Glomerular endothelial cell (primary cell): Measurements from ENCODE around the gene AGTPBP1. TPM values are rescaled to one million over a fixed set of nuclear protein-coding genes. Genes with fewer than 3 reads are reported as not detected.

Source experiments
- DNase-seq: peaks from one replicate; pipeline ENCODE4 v3.0.0-alpha.2; 2011; ENCODE audit warnings: low read depth, low spot score; ENCODE audit errors: extremely low read depth
- total RNA-seq: library from RNA; depleted of rRNA; stranded (reverse); fragments of >200 nt; gene quantifications from 2 replicates; pipeline ENCODE4 v1.2.3, GENCODE V29; 2015

AGTPBP1 gene
- total RNA-seq, 1 donor from 2014 or later = 15.2 TPM

DNA sequence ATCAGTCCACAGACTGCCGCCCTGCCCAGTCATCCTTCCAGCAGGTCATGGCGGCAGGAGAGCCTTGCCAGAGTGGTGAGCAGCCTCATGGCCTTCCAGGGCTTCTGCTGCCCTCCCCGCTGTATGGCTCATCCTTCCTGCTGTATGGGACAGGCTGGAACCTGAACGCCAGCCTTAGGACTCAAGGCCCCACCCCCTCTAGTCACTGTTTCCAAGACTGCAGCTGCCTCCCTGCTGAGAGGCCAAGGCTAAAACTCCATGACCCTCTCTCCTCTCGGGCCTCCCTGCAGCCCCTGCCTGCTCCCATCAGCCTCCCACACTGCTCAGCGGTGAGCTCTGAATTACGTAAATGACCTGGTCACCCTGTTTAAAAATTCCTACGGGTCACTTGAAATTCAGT, 227.5 kb downstream of the AGTPBP1 start:
- no peak for DNase-seq

DNA sequence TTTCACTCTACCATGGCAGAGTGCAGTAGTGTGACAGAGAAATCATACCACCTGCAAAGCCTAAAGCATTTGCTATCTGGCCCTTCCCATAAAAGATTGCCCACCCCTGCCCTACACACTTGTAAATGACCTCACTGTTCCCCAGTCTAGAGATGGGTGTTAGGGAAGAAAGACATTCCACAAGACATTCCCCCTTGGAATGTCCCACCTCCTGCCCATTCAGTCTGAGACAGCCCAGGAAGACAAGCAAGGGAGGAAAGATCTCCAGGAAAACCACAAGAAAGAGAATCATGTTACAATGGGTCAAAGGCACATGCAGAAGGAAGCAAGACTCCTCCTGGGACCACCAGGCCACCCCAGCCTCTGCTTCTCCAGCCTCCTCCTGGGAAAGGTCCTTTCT, 230.0 kb downstream of the AGTPBP1 start:
- DNase-seq = no peak

DNA sequence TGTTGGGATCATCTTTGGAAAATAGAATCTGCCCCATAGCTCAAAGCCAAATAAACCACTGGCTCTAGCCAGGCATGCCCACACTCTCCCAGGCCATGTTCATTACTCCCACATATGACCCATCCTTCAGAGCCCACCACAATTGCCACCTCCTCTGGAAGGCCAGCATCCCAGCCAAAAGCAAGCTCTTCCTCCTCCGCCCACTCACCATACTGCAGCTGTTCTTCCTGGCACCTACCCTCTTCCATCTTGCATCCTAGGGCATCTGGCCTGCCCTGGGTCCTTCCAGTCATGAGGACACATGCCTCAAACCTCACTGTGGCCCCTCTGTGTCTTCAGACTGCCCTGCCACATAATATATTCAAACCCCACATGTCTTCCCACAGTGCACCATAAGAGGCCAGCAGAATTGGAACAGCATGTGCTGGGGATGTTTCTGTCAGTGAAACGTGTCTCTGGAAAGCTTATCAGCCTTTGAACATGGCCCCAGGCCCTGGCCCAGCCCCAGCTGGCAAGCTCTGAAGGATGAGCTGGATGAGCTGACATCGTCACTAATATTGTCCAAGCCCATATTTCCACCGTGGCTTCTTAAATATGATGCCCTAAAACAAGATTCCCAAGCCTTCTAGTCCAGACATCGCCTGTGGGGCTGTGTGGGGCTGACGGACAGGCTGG, 230.8 kb downstream of the AGTPBP1 start:
- DNase-seq = no peak

DNA sequence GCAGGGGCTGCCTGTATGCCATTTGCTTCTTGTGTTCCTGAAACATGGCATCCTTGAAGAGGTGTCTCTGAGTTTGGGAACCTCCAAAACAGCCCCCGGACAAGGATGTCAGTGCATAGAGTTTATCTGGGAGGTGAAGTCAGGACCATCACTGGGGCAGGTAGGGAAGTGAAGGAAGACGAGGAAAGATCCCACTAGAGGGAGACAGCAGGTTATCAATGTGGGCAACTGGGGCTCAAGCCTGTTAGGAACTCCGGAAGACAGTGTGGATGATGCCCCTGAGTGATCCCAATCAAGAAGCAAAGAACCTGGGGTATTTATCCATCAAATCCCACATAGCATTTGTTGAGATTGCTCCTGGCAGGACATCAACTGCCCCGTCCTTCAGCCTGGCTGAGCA, 233.1 kb downstream of the AGTPBP1 start:
- no peak for DNase-seq

DNA sequence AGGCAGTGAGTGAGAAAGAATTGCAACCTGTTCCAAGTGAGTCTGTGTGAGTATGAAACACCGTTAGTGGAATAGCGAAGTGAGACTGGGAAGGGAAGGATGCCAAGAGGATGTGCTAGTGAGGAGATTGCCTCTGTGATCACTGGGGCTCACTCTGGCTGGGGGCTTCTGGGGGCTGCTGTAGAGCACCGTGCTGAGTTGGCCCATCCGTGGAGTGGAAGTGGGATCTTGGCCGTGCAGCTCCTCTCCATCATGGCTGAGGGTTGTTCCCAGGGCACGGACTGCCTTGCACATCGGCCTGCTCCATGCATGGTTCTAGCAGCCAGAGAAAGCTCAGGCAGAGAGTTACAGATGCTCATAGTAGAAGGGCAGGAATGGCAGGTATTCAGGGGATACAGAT, 236.1 kb downstream of the AGTPBP1 start:
- no peak for DNase-seq

DNA sequence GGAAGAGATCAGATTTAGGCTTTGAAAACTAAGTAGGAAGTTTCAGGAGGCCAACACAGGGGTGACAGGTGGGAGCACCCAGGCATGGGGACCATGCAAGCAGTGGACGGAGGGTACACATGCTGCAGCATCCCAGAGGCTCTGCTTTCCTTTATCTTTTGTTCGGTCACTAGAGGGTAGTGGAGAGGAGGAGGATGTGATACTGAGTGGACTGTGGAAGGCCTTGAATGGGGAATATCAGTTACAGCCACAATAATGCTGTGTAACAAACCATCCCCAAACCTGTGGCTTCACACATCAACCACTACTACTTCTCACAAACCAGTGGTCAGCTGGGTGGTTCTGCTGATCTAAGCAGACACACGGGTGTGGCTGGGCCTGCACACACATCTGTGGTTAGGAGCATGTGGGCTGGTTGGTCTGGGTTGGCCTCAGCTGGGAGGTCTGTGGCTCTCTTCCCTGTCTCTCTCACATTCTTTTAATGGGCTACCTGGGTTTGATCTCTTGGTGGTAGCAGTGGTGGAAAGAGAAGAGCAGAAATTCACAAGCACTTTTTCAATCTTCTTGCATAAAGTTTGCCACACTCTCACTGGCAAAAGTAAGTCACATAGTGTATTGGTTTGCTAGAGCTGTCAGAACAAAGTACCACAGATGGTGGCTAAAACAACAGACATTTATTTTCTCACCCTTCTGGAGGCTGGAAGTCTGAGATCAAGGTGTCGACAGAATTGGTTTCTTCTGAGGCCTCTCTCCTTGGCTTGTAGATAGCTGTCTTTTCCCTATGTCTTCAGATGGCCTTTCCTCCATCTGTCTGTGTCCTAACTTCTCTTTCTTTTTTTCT, 238.7 kb downstream of the AGTPBP1 start:
- no peak for DNase-seq

DNA sequence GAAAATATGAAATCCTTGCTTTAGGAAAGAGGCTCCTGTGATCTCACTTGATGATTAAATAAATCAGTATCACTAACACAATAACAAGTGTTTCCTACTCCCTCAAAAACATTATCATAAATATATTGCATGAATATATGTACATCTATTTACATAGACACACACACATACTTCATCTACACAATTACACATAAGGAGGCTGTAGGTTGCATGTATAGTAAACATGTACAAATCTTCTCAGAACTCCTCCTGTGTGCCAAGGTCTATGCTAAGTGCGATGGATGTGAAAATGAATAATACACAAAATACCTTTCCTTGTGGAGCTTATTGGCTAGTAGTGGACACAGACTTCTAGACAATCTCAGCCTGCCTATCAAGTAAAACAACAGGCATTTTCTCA, 239.9 kb downstream of the AGTPBP1 start:
- no peak for DNase-seq

DNA sequence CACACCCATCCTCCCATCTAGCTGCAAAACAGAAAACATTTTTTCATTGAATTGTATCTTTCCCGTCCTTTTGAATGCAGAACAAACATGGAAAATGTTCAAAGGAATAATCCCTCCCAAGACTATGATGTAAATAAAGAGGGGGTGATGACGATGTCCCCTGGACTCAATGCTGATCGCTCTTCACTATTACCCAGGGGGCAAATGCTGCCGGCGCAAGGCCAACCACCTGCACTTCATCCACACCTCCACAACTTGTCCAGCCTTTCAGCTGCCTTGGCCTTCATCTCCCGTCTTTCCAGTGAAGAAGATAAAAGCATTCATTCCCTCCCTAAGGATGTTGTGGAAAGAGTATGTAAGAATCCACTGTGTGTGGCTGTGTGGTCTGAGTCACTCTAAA, 240.3 kb downstream of the AGTPBP1 start:
- DNase-seq = no peak

Other genes with a start within 250 kb of the AGTPBP1 start
- gene NAA35, start 199.2 kb upstream of the AGTPBP1 start, total RNA-seq = 14.6 and 14.8 TPM in 2 replicates